ENCODE data around the gene KRTAP10-10.

DNA sequence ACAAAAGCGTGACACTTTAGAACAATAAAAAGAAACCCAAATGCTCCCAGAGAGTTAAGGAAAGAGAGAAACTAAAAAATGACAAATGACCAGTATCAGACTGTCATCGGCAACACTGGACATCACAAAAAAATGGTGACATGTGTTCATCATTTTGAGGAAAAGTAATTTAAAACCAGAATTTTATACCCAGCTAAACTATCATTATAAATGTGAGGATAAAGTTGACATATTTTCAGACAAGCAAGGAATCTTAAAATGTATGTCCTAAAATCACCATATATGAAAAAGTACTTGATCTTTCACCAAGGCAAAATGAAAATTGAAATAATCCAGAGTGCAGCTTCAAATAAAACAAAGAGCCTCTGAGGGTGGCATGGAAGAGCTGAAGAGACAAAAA, 7.7 kb downstream of the KRTAP10-10 start:
- TF ChIP-seq POLR2A (IDR thresholded peaks at IDR 0.05; ENCODE audit: low read depth, low read length) (no peak), POLR2AphosphoS5 (IDR thresholded peaks at IDR 0.05; ENCODE audit: low read depth, low read length) (no peak)

Measured in GM12892 (cell line).